Motor neuron (in vitro differentiated cells): ENCODE data around the gene DSC2. TPM values are rescaled to one million over a fixed set of nuclear protein-coding genes. Genes with fewer than 3 reads are reported as not detected.
"Not testable (repeated sequence)": the region's sequence is repeated elsewhere in the genome, so short reads cannot be mapped to it uniquely, and the experiment has no call there.

Experiments used
- ATAC-seq, 8 experiments: fragments of 200-7000 bp; cut with Tn5 transposase; replicated peaks in 6 of 8; 2 replicates each; pipeline ENCODE4 v1.8.0; 2021; ENCODE audit warnings: mild to moderate bottlenecking in 8 of 8, moderate library complexity in 8 of 8
- H3K27ac ChIP-seq, 2 donors: fragments of 250-450 bp; sonication (Bioruptor Pico); 2 replicates each; pipeline ENCODE4 v1.9.0; 2021; ENCODE audit warnings: antibody characterized with exemption in 2 of 2, mild to moderate bottlenecking in 2 of 2, moderate library complexity in 1 of 2
- H3K4me1 ChIP-seq, 2 donors: fragments of 250-450 bp; sonication (Bioruptor Pico); replicated peaks in 1 of 2; 2 replicates each; pipeline ENCODE4 v1.6.1; 2021; ENCODE audit warnings: antibody characterized with exemption in 2 of 2, mild to moderate bottlenecking in 2 of 2, moderate library complexity in 1 of 2
- H3K4me3 ChIP-seq, 5 donors: fragments of 250-450 bp; sonication (Bioruptor Pico); 2 replicates each; pipeline ENCODE4 v1.9.0; 2021; ENCODE audit warnings: antibody characterized with exemption in 5 of 5, mild to moderate bottlenecking in 5 of 5, moderate library complexity in 4 of 5
- WGBS, 10 experiments: fragments of 450-650 bp; shearing (Covaris generic); methylation state at CpG; one replicate each; pipeline ENCODE4 v1.0.0; 2022; 5-methylcytosine and 5-hydroxymethylcytosine counted together
- in situ Hi-C, 9 experiments: fragments of 400-800 bp; cut with MboI; loops; one replicate each; pipeline ENCODE4 v1.15.0; 2021; ENCODE audit warnings: low sequenced_read_pairs in 9 of 9, low pct_unique_long_range_greater_than_20kb in 2 of 9; ENCODE audit not compliant: unreplicated experiment in 9 of 9
- total RNA-seq, 8 experiments: library from RNA; unstranded; fragments of 300-600 nt; gene quantifications; 2 replicates each; pipeline versions ENCODE4 v1.2.3 to v1.2.4, GENCODE V29; 2022

Gene DSC2
- total RNA-seq, 8 experiments from 2014 or later, result 0.05 to 7.0 (median 3.4) TPM; not detected in 1

- H3K4me3 ChIP-seq, result no peak overlapping the region
- no peak overlapping the region for H3K27ac ChIP-seq
- ATAC-seq, result no peak
- H3K4me1 ChIP-seq, result no peaks in the 10 kb centered on the region
- in situ Hi-C loops, result no loop called here
- 3 to 100% (median 83%) methylated on average over 2 to 4 of the region's 4 CpGs for WGBS, 10 experiments
Measured at GRCh38 chr18:31049189-31049588, 53.0 kb downstream of the DSC2 start.

GRCh38 chr18:31048216-31048615 is 54.0 kb downstream of the DSC2 start:
- ATAC-seq, result no peak
- Histone ChIP-seq H3K4me1 (no peaks in the 10 kb centered on the region), H3K4me3 (no peak overlapping the region), H3K27ac (no peak overlapping the region)
- WGBS, 10 experiments, result 0 to 100% (median 85%) methylated on average over 1 to 2 of the region's 2 CpGs
- in situ Hi-C loops, result no loop called here

GRCh38 chr18:31046916-31047315 is 55.3 kb downstream of the DSC2 start:
- in situ Hi-C loops, result no loop called here
- Histone ChIP-seq H3K4me1 (no peaks in the 10 kb centered on the region), H3K27ac (no peak overlapping the region), H3K4me3 (no peak overlapping the region)
- no peak for ATAC-seq

GRCh38 chr18:31045599-31045998 is 56.6 kb downstream of the DSC2 start:
- Histone ChIP-seq H3K4me1 (peaks cover under 1 to 4% of the 10 kb centered on the region in 2 donors), H3K4me3 (no peak overlapping the region), H3K27ac (no peak overlapping the region)
- in situ Hi-C loops, result no loop called here
- ATAC-seq, result no peak
- WGBS, 10 experiments, result 30 to 100% (median 86%) methylated on average over 1 to 6 of the region's 6 CpGs; no CpG with 5 or more reads in 1 of the 10 experiments

- in situ Hi-C loops, result no loop called here
- Histone ChIP-seq H3K27ac (no peak overlapping the region), H3K4me3 (no peak overlapping the region), H3K4me1 (peaks cover 4 to 5% of the 10 kb centered on the region in 2 donors)
- 40 to 94% (median 83%) methylated on average over 1 to 3 of the region's 3 CpGs for WGBS, 10 experiments
- no peak for ATAC-seq
Measured at GRCh38 chr18:31044926-31045325, 57.3 kb downstream of the DSC2 start.

- Histone ChIP-seq H3K4me3 (no peak overlapping the region), H3K4me1 (peaks cover 4 to 8% of the 10 kb centered on the region in 2 donors), H3K27ac (no peak overlapping the region)
- WGBS, 10 experiments, result 0 to 100% (median 69%) methylated on average over 1 to 7 of the region's 7 CpGs
- in situ Hi-C loops, result no loop called here
- no peak for ATAC-seq
Measured at GRCh38 chr18:31043709-31044108, 58.5 kb downstream of the DSC2 start.

- ATAC-seq, result peak in 7 of 8 experiments; percentile 39 to 92 (median 86)
- 0 to 30% (median 11%) methylated on average over 1 to 8 of the region's 73 CpGs; no CpG with 5 or more reads in 5 of the 10 experiments for WGBS, 10 experiments
- in situ Hi-C loops, result no loop called here
Measured at GRCh38 chr18:31042406-31043181, 59.6 kb downstream of the DSC2 start, which contains the start of gene DSC3. Gene DSC3 (minus strand): TSS chr18:31042742. CDS start chr18:31042660, 82 bp downstream.

GRCh38 chr18:31042084-31042405 is 60.2 kb downstream of the DSC2 start:
- Histone ChIP-seq H3K4me1 (peaks cover 4 to 8% of the 10 kb centered on the region in 2 donors), H3K4me3 (peak overlapping the region; percentile 35 to 49 (median 41)), H3K27ac (peak overlapping the region in 1 of 2 donors; percentile 50)
- in situ Hi-C loops, result no loop called here
- WGBS, 10 experiments, result 0 to 35% (median 1%) methylated on average over 1 to 11 of the region's 17 CpGs; no CpG with 5 or more reads in 4 of the 10 experiments
- ATAC-seq, result peak in 5 of 8 experiments; percentile 45 to 59 (median 57)

More at GRCh38 chr18:31042406-31043181, 59.6 kb downstream of the DSC2 start, which contains the start of gene DSC3:
- Histone ChIP-seq H3K4me1 (peaks cover 4 to 8% of the 10 kb centered on the region in 2 donors), H3K27ac (peak within 1 kb of the TSS in 1 of 2 donors; percentile 50), H3K4me3 (peak within 1 kb of the TSS; percentile 35 to 49 (median 41))

- peaks cover 4 to 8% of the 10 kb centered on the region in 2 donors for H3K4me1 ChIP-seq
- 0 to 38% (median 0%) methylated on average over 1 to 19 of the region's 52 CpGs; no CpG with 5 or more reads in 1 of the 10 experiments for WGBS, 10 experiments
- no peak overlapping the region for H3K27ac ChIP-seq
- in situ Hi-C loops, result no loop called here
- peak overlapping the region; percentile 35 to 49 (median 41) for H3K4me3 ChIP-seq
- ATAC-seq, result peak in 5 of 8 experiments; percentile 44 to 66 (median 54)
Measured at GRCh38 chr18:31041271-31042083, 60.7 kb downstream of the DSC2 start.

- 0 to 15% (median 5%) methylated on average over 2 to 17 of the region's 18 CpGs for WGBS, 10 experiments
- in situ Hi-C loops, result no loop called here
- Histone ChIP-seq H3K27ac (no peak overlapping the region), H3K4me1 (peaks cover 4 to 8% of the 10 kb centered on the region in 2 donors), H3K4me3 (peak overlapping the region; percentile 35 to 49 (median 41))
- no peak for ATAC-seq
Measured at GRCh38 chr18:31040686-31041270, 61.4 kb downstream of the DSC2 start.

- in situ Hi-C loops, result no loop called here
- no peak for ATAC-seq
- Histone ChIP-seq H3K4me3 (no peak overlapping the region), H3K27ac (no peak overlapping the region), H3K4me1 (peaks cover 4 to 8% of the 10 kb centered on the region in 2 donors)
- 0 to 100% (median 78%) methylated on average over 1 to 3 of the region's 3 CpGs for WGBS, 10 experiments
Measured at GRCh38 chr18:31039426-31039825, 62.8 kb downstream of the DSC2 start.

- H3K4me3 ChIP-seq, H3K27ac ChIP-seq, H3K4me1 ChIP-seq, ATAC-seq, in situ Hi-C loops: not testable (repeated sequence)
- WGBS, 10 experiments, result 27 to 100% (median 97%) methylated on average over 1 to 5 of the region's 5 CpGs; no CpG with 5 or more reads in 2 of the 10 experiments
Measured at GRCh38 chr18:31037686-31038085, 64.5 kb downstream of the DSC2 start.

- ATAC-seq, result no peak
- in situ Hi-C loops, result no loop called here
- WGBS, 10 experiments, result 9 to 100% (median 89%) methylated on average over 1 to 4 of the region's 4 CpGs
- Histone ChIP-seq H3K27ac (no peak overlapping the region), H3K4me1 (peaks cover 0 to 4% of the 10 kb centered on the region in 2 donors), H3K4me3 (no peak overlapping the region)
Measured at GRCh38 chr18:31034541-31034940, 67.7 kb downstream of the DSC2 start.
